H1 (cell line): ENCODE data around the gene WDR45B.

Experiments
- CEBPB ChIP-seq: IDR thresholded peaks from 2 replicates; pipeline ENCODE4 v1.6.1; 2012; ENCODE audit warnings: low read depth, low read length
- CTCF ChIP-seq, 3 experiments: IDR thresholded peaks; 1 replicate in 2 of 3; 2 replicates in 1 of 3; pipeline versions ENCODE4 v1.5.1 to v1.6.1; 2011; ENCODE audit warnings: low read length in 3 of 3, mild to moderate bottlenecking in 3 of 3, inconsistent platforms in 2 of 3, low read depth in 1 of 3, moderate library complexity in 1 of 3; ENCODE audit not compliant: insufficient read depth in 1 of 3; ENCODE audit errors: control extremely low read depth in 1 of 3
- EP300 ChIP-seq, 2 experiments: IDR thresholded peaks; 1 replicate in 1 of 2; 2 replicates in 1 of 2; pipeline ENCODE4 v1.6.1; 2011 to 2012; ENCODE audit warnings: low read depth in 2 of 2, low read length in 2 of 2, mild to moderate bottlenecking in 2 of 2, borderline replicate concordance in 1 of 2, inconsistent platforms in 1 of 2, moderate library complexity in 1 of 2
- EZH2 ChIP-seq: fragments of 200-600 bp; sonication (generic); IDR thresholded peaks from 2 replicates; pipeline ENCODE4 v1.7.1; 2012; ENCODE audit warnings: low read depth, mild to moderate bottlenecking, moderate library complexity, low read length, inconsistent platforms; ENCODE audit not compliant: severe bottlenecking
- FOSL1 ChIP-seq: IDR thresholded peaks from 2 replicates; pipeline ENCODE4 v1.6.1; 2011; ENCODE audit warnings: mild to moderate bottlenecking, low read depth, low read length, moderate library complexity; ENCODE audit not compliant: insufficient read depth
- GABPA ChIP-seq: IDR thresholded peaks from 2 replicates; pipeline ENCODE4 v1.6.1; 2011; ENCODE audit warnings: mild to moderate bottlenecking, low read length, moderate library complexity, borderline replicate concordance; ENCODE audit not compliant: insufficient read depth
- MAX ChIP-seq: IDR thresholded peaks from 2 replicates; pipeline ENCODE4 v1.6.1; 2012; ENCODE audit warnings: inconsistent platforms
- PHF8 ChIP-seq: fragments of 200-600 bp; sonication (generic); conservative IDR thresholded peaks from 2 replicates; pipeline ENCODE4 v1.7.1; 2012; ENCODE audit warnings: low read depth, mild to moderate bottlenecking, inconsistent platforms, low read length, moderate library complexity
- POLR2AphosphoS5 ChIP-seq: IDR thresholded peaks from 2 replicates; pipeline ENCODE4 v1.6.1; 2011; ENCODE audit warnings: low read depth, low read length
- RAD21 ChIP-seq, 2 experiments: IDR thresholded peaks in 1 of 2; conservative IDR thresholded peaks in 1 of 2; 2 replicates each; pipeline ENCODE4 v1.6.1; 2011; ENCODE audit warnings: low read depth in 2 of 2, low read length in 2 of 2, improper control_type of control experiment in 1 of 2, inconsistent platforms in 1 of 2, mild to moderate bottlenecking in 1 of 2, moderate library complexity in 1 of 2
- RFX5 ChIP-seq: IDR thresholded peaks from 2 replicates; pipeline ENCODE4 v1.6.1; 2011; ENCODE audit warnings: low read depth, low read length, improper control_type of control experiment, borderline replicate concordance
- SIN3A ChIP-seq, 2 experiments: IDR thresholded peaks in 1 of 2; conservative IDR thresholded peaks in 1 of 2; 2 replicates each; pipeline ENCODE4 v1.6.1; 2011 to 2012; ENCODE audit warnings: low read length in 2 of 2, improper control_type of control experiment in 1 of 2, low read depth in 1 of 2, mild to moderate bottlenecking in 1 of 2
- SP1 ChIP-seq: IDR thresholded peaks from 2 replicates; pipeline ENCODE4 v1.6.1; 2011; ENCODE audit warnings: low read depth, low read length
- USF2 ChIP-seq: IDR thresholded peaks from 2 replicates; pipeline ENCODE4 v1.6.1; 2011; ENCODE audit warnings: low read length, improper control_type of control experiment

GRCh38 chr17:82647593-82648164 is 565 bp downstream of the WDR45B start:
- TF ChIP-seq EP300 (IDR thresholded peaks at IDR 0.05; ENCODE audit: borderline replicate concordance in 1 of 2, low read depth in 2 of 2, low read length in 2 of 2) (no peak), FOSL1 (no peak), CTCF (IDR thresholded peaks at IDR 0.05; ENCODE audit: control extremely low read depth in 1 of 3, insufficient read depth in 1 of 3, low read depth in 1 of 3, low read length in 3 of 3) (no peak), GABPA (no peak), RAD21 (IDR thresholded peaks at IDR 0.05 in 1 of 2, conservative IDR thresholded peaks at IDR 0.05 in 1 of 2; ENCODE audit: low read depth in 2 of 2, low read length in 2 of 2) (no peak), RFX5 (no peak), USF2 (no peak), SP1 (no peak), MAX (no peak), POLR2AphosphoS5 (no peak), EZH2 (no peak), SIN3A (conservative IDR thresholded peaks at IDR 0.05 in 1 of 2, IDR thresholded peaks at IDR 0.05 in 1 of 2; ENCODE audit: low read depth in 1 of 2, low read length in 2 of 2) (no peak), CEBPB (no peak), PHF8 (no peak)
